ENCODE results near the gene UBN2.
A peak's percentile ranks its signal among the peaks of the same experiment; 100 is the strongest.

UBN2 gene

DNA sequence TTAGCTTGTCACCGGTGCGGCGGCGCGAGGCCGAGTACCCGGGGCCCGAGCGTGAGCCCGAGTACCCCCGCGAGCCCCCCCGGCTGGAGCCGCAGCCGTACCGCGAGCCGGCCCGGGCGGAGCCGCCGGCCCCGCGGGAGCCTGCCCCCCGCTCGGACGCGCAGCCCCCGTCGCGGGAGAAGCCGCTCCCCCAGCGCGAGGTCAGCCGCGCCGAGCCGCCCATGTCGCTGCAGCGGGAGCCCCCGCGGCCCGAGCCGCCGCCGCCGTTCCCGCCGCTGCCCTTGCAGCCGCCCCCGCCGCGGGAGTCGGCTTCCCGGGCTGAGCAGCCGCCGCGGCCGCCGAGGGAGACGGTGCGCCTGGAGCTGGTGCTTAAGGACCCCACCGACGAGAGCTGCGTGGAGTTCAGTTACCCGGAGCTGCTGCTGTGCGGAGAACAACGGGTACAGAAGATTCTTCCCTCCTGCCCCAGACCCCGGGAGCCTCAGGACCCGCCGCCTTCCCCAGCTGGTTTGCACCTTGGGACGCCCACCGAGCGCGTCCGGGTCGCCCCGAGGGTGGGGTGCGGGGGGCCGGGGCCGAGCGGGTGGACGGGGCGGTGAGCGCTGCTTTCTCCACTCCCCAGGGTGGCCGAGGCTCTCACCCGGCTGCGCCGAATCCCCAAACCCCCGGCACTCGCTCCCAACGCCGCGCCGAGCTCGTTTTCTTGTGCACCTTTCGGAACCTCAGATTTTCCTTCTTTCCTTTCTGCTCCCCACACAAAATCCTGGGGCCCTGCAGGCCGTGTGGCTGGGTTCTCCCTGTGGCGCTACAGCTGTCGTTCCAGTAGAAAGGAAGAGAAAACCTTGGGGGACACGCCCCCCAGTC is 708 bp downstream of the UBN2 start:
- peak in 1 of 2 donors; percentile 14 for DNase-seq (ENCODE audit: extremely low read depth in 1 of 2, low read depth in 1 of 2)

DNA sequence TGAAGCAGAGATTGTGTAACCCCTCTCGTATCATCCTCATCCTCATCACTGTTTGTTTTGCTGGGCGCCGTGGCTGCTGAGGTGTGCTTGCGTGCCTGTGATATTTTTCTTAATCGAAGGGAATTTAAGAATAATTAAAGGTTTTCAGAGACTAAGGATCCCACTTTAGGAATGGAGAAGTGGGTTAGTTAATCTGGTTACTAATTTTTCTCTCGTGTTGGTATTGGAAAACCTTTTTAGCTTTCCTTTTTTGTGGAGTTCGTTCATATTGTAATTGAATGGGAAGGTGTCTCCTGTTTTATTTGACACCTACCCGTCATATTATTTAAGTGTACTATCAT is 1.3 kb downstream of the UBN2 start:
- DNase-seq (ENCODE audit: extremely low read depth in 1 of 2, low read depth in 1 of 2) = no peak

DNA sequence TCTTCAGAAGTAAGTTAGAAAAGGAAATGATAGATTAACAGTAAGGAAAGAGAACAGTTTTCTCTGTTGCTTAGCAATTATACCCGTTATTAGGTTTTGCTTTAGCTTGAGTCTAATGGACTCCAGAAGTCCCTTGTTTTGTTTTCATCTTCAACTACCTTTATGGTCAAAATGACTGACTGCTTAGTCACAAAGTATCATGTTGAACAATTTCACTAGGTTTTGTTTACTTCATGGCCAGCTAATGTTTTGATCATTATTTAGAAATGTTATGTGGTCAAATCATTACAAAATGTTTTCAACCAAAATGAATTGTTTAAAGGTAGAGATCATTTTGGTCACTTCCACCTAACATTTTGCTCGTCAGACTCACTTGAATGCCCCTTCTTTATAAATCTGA is 1.9 kb downstream of the UBN2 start:
- no peak for DNase-seq (ENCODE audit: extremely low read depth in 1 of 2, low read depth in 1 of 2)

DNA sequence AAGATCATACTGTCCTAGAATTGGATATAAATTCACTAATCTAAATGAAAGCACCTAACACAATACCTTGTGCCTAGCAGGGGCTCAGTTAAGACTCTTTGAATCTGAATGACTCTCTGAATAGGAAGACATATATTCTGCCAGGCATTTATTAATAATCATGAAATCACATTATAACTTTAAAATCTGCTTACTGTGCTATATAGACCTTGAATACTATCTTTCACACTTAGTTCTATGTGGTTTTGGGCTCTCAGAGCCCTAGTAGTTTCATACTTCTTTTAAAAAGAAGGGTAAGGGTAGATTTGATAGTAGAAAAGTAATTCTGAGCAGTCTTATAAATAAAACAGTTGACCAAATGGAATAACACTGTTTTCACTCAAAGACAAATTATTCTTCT is 10.2 kb downstream of the UBN2 start:
- DNase-seq (ENCODE audit: extremely low read depth in 1 of 2, low read depth in 1 of 2) = no peak

- DNase-seq (ENCODE audit: extremely low read depth in 1 of 2, low read depth in 1 of 2) = no peak
Observed at GRCh38 chr7:139242741-139243281, 11.8 kb downstream of the UBN2 start.

GRCh38 chr7:139245401-139245800 is 14.4 kb downstream of the UBN2 start:
- DNase-seq (ENCODE audit: extremely low read depth in 1 of 2, low read depth in 1 of 2) = no peak

DNA sequence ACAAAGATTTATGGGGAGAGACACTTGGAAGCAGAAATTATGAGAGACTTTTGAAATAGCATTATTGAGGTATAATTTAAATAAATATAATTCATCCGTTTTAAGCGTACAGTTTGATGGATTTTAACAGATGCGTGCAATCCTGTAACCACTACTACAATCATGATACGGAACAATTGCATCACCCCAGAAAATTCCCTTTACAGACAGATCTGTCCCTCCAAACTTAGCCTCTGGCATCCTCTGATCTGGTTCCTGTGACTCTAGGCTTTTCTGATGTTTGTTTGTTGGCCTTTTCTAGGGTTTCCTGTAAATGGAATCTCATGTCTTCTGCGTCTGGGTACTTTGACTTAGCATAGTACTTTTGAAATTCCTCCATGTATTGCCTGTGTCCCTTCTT is 15.5 kb downstream of the UBN2 start:
- DNase-seq (ENCODE audit: extremely low read depth in 1 of 2, low read depth in 1 of 2) = no peak

- no peak for DNase-seq (ENCODE audit: extremely low read depth in 1 of 2, low read depth in 1 of 2)
Observed at GRCh38 chr7:139246905-139247304, 15.9 kb downstream of the UBN2 start.

- no peak for DNase-seq (ENCODE audit: extremely low read depth in 1 of 2, low read depth in 1 of 2)
Observed at GRCh38 chr7:139249179-139249810, 18.3 kb downstream of the UBN2 start.

DNA sequence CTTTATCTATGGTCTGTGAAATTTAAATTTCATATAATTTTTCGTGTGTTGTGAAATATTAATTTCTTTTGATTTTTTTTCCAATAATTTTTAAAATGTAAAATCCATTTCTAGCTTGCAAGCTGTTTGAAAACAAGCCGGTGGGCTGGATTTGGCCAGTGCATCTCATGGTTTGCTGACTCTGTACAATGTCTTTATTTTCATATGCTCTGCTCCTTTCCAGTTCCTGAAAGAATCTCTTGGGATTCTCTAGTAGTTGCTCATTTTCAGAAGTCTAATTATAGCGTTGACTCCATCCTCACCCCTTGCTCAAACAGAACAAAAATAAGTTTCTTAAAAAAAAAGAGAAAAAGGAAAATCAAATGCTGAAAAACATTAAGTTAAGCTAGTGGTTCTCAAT is 21.4 kb downstream of the UBN2 start:
- no peak for DNase-seq (ENCODE audit: extremely low read depth in 1 of 2, low read depth in 1 of 2)

DNA sequence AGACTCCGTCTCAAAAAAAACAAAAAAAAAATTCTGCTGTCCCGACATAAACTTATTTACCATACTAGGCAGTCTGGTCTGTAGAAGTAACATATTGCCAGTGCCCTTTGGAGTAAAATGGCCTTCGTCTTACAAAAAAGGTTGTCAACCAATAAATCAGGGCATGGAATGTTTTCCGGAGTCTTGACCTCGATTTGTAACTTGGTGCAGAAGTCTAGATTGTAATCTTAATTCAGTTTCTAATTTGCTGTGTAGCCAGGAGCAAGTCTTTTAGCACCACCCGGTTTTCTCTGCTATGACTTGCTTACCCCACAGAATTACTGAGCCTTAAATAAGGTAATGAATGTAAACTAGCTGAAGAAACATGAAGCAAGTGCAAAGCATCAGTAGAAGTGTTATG is 23.2 kb downstream of the UBN2 start:
- no peak for DNase-seq (ENCODE audit: extremely low read depth in 1 of 2, low read depth in 1 of 2)

DNA sequence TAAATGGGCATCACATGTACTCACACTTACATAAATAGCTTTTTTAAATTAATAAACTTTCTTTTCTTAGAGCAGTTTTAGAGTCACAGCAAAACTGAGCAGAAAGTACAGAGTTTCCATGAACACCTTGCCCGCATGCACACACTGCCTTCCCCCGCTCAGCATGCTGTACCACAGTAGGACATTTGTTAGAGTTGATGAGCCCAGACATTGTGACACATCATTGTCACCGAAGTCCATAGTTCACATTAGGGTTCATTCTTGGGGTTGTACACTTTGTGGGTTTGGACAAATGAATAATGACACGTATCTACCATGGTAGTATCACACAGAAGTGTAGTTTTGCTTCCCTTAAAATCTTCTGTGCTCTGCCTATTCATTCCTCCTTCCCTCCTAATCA is 23.7 kb downstream of the UBN2 start:
- DNase-seq (ENCODE audit: extremely low read depth in 1 of 2, low read depth in 1 of 2) = no peak

DNA sequence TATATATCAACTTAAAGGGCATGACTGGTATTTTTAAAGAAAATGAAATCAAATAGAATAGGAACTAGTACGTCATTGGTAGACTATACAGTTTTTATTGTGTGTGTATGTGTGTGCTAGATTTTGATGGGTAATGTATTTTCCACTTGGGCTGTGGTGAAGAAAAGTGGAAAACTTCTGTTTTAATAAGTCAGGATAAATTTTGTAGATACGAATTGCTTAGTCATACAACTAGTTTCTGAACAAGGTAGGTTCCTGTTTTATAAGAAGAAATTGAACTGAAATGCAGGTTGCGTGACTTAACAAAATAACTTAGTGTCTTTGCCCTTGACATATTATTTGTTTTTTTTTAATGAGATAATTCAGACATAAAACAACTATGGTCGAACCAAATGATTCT is 24.3 kb downstream of the UBN2 start:
- DNase-seq (ENCODE audit: extremely low read depth in 1 of 2, low read depth in 1 of 2) = no peak

GRCh38 chr7:139259142-139259541 is 28.1 kb downstream of the UBN2 start:
- DNase-seq (ENCODE audit: extremely low read depth in 1 of 2, low read depth in 1 of 2) = no peak

DNA sequence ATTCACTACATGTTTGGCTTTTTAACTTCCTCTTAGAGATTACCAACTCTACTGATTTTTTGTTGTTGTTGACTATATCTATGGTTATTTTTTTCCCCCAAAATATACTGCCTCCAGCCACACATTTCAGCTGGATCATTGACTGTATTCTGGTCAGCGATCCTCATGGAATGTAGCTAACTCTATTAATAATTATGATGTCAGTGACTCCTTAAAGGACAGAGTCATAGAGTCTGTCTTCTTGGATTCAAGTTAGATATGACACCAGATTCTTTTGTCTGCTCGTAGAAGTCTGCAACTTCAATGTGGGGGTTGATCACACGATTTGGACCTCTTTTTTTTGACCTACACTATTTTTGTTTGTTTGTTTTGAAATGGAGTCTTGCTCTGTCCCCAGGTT is 33.2 kb downstream of the UBN2 start:
- no peak for DNase-seq (ENCODE audit: extremely low read depth in 1 of 2, low read depth in 1 of 2)

DNA sequence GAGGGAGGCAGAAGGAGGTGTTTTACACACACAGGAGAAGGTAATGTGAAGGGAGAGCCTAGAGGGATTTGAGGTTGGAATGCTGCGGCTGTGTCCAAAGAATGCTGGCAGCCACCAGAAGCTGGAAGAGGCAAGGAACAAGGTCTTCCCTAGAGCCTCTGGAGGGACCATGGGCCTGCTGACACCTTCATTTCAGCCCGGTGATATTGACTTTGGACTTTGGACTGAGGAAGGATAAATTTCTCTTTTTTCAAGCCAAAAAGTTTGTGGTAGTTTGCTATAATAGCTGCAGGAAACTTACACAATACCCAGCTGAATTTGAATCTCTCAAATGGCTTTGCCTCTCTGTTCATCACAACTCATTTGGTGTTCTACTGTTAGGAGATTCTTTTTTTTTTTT is 34.6 kb downstream of the UBN2 start:
- DNase-seq (ENCODE audit: extremely low read depth in 1 of 2, low read depth in 1 of 2) = no peak

- no peak for DNase-seq (ENCODE audit: extremely low read depth in 1 of 2, low read depth in 1 of 2)
Observed at GRCh38 chr7:139271718-139272628, 40.9 kb downstream of the UBN2 start.

DNA sequence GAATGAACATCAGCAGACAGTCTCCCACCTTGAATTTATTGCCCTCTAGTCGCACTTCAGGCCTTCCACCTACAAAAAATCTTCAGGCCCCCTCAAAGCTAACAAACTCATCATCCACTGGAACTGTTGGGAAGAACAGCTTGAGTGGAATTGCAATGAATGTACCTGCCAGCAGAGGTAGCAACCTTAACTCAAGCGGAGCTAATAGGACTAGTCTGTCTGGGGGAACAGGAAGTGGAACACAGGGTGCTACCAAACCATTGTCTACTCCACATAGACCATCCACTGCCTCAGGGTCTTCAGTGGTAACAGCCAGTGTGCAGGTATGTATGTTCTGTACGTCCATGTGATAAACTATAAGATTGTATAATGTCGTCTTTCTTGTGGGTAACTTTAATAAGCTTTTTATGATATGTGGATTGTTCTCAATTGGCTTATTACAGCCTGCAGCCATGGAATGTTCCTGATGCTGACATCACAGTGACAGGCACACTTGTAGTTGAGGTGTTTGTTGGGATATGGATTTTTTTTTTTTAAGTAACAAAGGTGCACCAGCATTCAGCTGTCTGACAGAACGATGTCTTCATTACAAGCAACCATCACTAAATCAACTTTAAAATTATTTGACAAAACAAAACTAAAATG is 53.3 kb downstream of the UBN2 start:
- no peak for DNase-seq (ENCODE audit: extremely low read depth in 1 of 2, low read depth in 1 of 2)

DNA sequence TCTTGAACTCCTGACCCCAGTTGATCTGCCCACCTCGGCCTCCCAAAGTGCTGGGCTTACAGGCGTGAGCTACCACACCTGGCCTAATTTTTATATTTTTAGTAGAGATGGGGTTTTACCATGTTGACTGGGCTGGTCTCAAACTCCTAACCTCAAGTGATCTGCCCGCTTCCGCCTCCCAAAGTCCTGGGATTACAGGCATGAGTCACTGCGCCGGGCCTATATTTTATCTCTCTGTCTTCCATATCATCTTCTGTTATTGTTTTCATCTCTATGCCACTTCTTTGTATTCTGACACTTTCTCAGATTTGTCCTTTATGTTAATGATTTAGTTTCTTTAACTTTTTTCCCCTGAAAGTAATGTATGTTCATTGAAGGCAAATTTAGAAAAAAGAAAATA is 55.1 kb downstream of the UBN2 start:
- no peak for DNase-seq (ENCODE audit: extremely low read depth in 1 of 2, low read depth in 1 of 2)

DNA sequence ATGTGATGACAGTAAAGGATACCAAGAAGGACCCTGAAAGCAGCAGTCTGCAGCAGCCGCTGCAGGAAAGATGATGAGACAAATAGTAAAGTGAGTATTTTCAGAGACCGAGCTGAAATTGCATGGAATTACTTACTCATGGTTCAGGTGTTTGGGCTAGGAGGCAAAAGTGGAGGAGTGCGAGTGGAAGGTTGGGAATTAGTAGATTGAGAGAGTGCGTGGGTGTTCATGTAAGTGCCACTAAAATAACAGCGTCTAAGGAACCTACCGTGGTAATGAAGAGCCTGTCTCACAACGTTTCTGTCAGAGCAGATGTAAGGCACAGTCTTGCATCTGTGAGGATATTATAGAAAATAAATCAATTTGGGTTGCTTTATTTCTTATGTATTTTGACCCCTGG is 61.8 kb downstream of the UBN2 start:
- DNase-seq (ENCODE audit: extremely low read depth in 1 of 2, low read depth in 1 of 2) = no peak

DNA sequence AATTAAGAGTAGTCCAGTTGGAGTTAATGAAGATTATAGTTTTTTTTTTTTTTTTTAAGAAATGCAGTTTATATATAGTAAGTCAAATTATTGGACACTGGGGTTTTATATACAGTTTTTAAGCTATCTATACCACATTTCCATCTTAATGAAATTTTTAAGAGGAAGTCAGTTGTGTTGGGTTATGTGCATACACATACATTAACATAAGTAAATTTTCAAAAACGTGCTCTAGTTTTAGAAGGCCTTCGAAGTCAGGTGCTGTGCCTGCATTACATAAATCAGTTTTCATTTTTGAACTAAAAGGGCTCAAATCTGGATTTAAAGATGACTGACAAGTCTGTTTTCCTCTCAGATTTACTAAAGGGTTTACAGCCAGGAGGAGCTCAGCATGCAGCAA is 62.5 kb downstream of the UBN2 start:
- no peak for DNase-seq (ENCODE audit: extremely low read depth in 1 of 2, low read depth in 1 of 2)
